CD4-positive, alpha-beta T cell treated with Interleukin-10 for 1 hour (primary cell): Measurements from ENCODE around the gene NLGN1.

Experiments used
- DNase-seq: peaks from one replicate; pipeline ENCODE4 v3.0.0-alpha.2; 2020

Gene NLGN1

GRCh38 chr3:174317005-174317404 lies 919.5 kb downstream of the NLGN1 start:
- no peak for DNase-seq

- DNase-seq: no peak
Measured at GRCh38 chr3:174318181-174318580, 920.6 kb downstream of the NLGN1 start.

- no peak for DNase-seq
Measured at GRCh38 chr3:174321548-174321947, 924.0 kb downstream of the NLGN1 start.

- DNase-seq: no peak
Measured at GRCh38 chr3:174322789-174323188, 925.2 kb downstream of the NLGN1 start.

- DNase-seq: no peak
Measured at GRCh38 chr3:174325171-174325570, 927.6 kb downstream of the NLGN1 start.

GRCh38 chr3:174325834-174326700 lies 928.5 kb downstream of the NLGN1 start:
- DNase-seq: no peak

- DNase-seq: no peak
Measured at GRCh38 chr3:174329321-174329720, 931.8 kb downstream of the NLGN1 start.

- no peak for DNase-seq
Measured at GRCh38 chr3:174330303-174330702, 932.8 kb downstream of the NLGN1 start.

GRCh38 chr3:174331095-174331800 lies 933.7 kb downstream of the NLGN1 start:
- no peak for DNase-seq

- no peak for DNase-seq
Measured at GRCh38 chr3:174332391-174332790, 934.8 kb downstream of the NLGN1 start.

- DNase-seq: no peak
Measured at GRCh38 chr3:174333640-174334039, 936.1 kb downstream of the NLGN1 start.

- no peak for DNase-seq
Measured at GRCh38 chr3:174334111-174334510, 936.6 kb downstream of the NLGN1 start.

- no peak for DNase-seq
Measured at GRCh38 chr3:174335324-174335723, 937.8 kb downstream of the NLGN1 start.

- no peak for DNase-seq
Measured at GRCh38 chr3:174335910-174336309, 938.4 kb downstream of the NLGN1 start.
